ENCODE data around the gene NOTCH1. TPM values are rescaled to one million over a fixed set of nuclear protein-coding genes. Genes with fewer than 3 reads are reported as not detected.
"Not testable (repeated sequence)": the region's sequence is repeated elsewhere in the genome, so short reads cannot be mapped to it uniquely, and the experiment has no call there.

NOTCH1 gene
- total RNA-seq, 1 donor from 2014 or later, result 34.1 TPM

DNA sequence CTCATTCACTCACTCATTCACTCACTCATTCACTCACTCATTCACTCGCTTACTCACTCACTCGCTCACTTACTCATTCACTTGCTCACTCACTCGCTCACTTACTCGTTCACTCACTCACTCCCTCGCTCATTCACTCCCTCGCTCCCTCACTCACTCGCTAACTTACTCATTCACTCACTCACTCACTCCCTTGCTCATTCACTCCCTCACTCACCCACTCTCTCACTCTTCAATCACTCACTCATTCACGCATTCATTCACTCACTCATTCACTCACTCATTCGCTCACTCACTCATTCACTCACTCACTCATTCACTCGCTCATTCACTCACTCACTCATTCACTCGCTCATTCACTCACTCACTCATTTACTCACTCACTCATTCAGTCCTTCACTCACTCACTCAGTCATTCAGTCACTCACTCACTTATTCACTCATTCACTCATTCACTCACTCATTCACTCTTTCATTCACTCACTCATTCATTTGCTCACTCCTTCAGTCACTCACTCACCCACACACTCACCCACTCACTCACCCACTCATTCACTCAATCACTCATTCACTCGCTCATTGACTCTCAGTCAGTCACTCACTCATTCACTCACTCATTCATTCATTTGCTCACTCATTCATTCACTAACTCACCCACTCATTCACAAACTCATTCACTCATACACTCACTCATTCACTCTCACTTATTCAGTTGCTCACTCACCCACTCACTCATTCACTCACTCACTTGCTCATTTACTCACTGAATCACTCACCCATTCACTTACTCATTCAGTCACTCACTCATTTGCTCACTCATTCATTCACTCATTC lies 36.0 kb upstream of the NOTCH1 start:
- no peak for TF ChIP-seq EZH2 (IDR thresholded peaks at IDR 0.05; ENCODE audit: insufficient read depth, low read length)
- TF ChIP-seq, protein P1, sequence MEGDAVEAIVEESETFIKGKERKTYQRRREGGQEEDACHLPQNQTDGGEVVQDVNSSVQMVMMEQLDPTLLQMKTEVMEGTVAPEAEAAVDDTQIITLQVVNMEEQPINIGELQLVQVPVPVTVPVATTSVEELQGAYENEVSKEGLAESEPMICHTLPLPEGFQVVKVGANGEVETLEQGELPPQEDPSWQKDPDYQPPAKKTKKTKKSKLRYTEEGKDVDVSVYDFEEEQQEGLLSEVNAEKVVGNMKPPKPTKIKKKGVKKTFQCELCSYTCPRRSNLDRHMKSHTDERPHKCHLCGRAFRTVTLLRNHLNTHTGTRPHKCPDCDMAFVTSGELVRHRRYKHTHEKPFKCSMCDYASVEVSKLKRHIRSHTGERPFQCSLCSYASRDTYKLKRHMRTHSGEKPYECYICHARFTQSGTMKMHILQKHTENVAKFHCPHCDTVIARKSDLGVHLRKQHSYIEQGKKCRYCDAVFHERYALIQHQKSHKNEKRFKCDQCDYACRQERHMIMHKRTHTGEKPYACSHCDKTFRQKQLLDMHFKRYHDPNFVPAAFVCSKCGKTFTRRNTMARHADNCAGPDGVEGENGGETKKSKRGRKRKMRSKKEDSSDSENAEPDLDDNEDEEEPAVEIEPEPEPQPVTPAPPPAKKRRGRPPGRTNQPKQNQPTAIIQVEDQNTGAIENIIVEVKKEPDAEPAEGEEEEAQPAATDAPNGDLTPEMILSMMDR (IDR thresholded peaks at IDR 0.05; ENCODE audit: insufficient read depth, low read depth, low read length), result no peak
- Histone ChIP-seq H3K4me2 (ENCODE audit: low read length) (no peak overlapping the region), H3K4me3 (ENCODE audit: insufficient read depth, low read depth, low read length) (no peak overlapping the region), H3K9ac (ENCODE audit: low read length) (no peak overlapping the region), H2AFZ (ENCODE audit: low read depth, low read length) (no peak overlapping the region), H3K27ac (ENCODE audit: low read depth, low read length) (no peak overlapping the region), H3K9me3 (ENCODE audit: insufficient read depth, low read depth, low read length) (peaks cover 4% of the 10 kb centered on the region), H3K79me2 (ENCODE audit: insufficient read depth, low read length) (no peaks in the 10 kb centered on the region), H3K4me1 (ENCODE audit: insufficient read depth, low read length) (no peaks in the 10 kb centered on the region), H3K36me3 (ENCODE audit: insufficient read depth, low read length) (no peaks in the 10 kb centered on the region), H3K27me3 (ENCODE audit: insufficient read depth, low read length) (no peaks in the 10 kb centered on the region), H4K20me1 (ENCODE audit: insufficient read depth, low read length) (no peaks in the 10 kb centered on the region)
- Mint-ChIP-seq H3K36me3 (ENCODE audit: low read depth, unreplicated experiment) (no peaks in the 10 kb centered on the region), H3K4me3 (ENCODE audit: unreplicated experiment) (no peak overlapping the region), H3K4me1 (ENCODE audit: low read depth, unreplicated experiment) (peaks cover 6% of the 10 kb centered on the region), H3K27me3 (ENCODE audit: low read depth, unreplicated experiment) (peaks cover 3% of the 10 kb centered on the region), H3K27ac (ENCODE audit: unreplicated experiment) (no peak overlapping the region), H3K9me3 (ENCODE audit: unreplicated experiment) (no peaks in the 10 kb centered on the region)
- DNase-seq (ENCODE audit: low read depth), result no peak
- no peak for FAIRE-seq

DNA sequence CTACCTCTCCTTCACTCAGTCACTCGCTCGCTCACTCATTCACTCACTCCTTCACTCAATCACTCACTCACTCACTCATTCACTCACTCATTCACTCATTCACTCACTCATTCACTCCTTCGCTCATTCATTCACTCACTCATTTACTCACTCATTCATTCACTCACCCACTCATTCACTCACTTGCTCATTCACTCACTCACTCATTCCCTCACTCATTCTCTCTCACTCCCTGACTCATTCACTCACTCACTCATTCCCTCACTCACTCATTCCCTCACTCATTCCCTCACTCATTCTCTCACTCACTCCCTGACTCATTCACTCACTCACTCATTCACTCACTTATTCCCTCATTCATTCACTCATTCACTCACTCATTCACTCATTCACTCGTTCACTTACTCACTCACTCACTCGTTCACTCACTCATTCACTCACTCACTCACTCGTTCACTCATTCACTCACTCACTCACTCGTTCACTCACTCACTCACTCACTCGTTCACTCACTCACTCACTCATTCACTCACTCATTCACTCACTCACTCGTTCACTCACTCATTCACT lies 33.9 kb upstream of the NOTCH1 start:
- H3K4me3 ChIP-seq (ENCODE audit: insufficient read depth, low read depth, low read length); H3K9me3 ChIP-seq (ENCODE audit: insufficient read depth, low read depth, low read length); H3K36me3 ChIP-seq (ENCODE audit: insufficient read depth, low read length); FAIRE-seq; H3K36me3 Mint-ChIP-seq (ENCODE audit: low read depth, unreplicated experiment); DNase-seq (ENCODE audit: low read depth); H3K4me2 ChIP-seq (ENCODE audit: low read length); H3K27me3 ChIP-seq (ENCODE audit: insufficient read depth, low read length); H4K20me1 ChIP-seq (ENCODE audit: insufficient read depth, low read length); H3K4me1 Mint-ChIP-seq (ENCODE audit: low read depth, unreplicated experiment); H3K9ac ChIP-seq (ENCODE audit: low read length); H2AFZ ChIP-seq (ENCODE audit: low read depth, low read length); H3K27me3 Mint-ChIP-seq (ENCODE audit: low read depth, unreplicated experiment); H3K27ac Mint-ChIP-seq (ENCODE audit: unreplicated experiment); H3K4me1 ChIP-seq (ENCODE audit: insufficient read depth, low read length); H3K9me3 Mint-ChIP-seq (ENCODE audit: unreplicated experiment); H3K4me3 Mint-ChIP-seq (ENCODE audit: unreplicated experiment); H3K27ac ChIP-seq (ENCODE audit: low read depth, low read length); H3K79me2 ChIP-seq (ENCODE audit: insufficient read depth, low read length): not testable (repeated sequence)

DNA sequence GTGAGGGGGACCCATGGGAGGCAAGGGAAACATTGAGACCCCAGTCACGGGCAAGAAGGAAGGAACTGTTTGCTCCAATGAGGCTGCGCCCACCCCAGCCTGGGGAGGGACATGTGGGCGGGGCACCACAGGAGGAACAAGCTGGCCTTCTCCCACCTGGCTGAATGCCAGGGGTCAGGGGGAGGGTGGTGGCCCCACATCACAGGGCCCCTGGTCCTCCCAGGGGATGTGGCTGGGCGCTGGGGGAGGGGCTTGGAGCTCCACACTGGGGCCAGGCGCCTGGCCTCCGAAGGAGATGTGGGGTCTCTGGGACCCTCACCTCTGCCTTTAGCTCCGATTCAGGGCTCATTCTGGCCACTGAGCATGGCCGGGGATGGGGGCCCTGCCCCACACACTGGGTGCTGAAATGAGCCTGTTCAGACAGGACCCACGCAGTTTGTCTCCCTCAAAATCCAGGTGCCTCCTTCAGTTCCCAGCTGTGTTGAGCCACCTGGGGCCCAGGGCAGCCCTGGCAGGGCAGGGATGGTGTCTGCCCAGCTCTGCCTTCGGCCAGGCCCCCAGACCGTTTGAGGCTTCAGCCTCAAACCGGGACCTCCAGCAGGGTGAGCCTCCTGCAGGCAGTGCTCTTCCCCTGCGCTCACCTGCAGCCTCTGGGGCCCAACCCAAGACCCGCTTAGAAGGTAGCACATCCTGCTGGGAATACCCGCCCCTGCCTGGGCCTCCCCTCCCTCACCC lies 33.2 kb upstream of the NOTCH1 start:
- H3K27me3 ChIP-seq (ENCODE audit: insufficient read depth, low read length), result no peaks in the 10 kb centered on the region
- peaks cover 6% of the 10 kb centered on the region for H3K27me3 Mint-ChIP-seq (ENCODE audit: low read depth, unreplicated experiment)
- no peaks in the 10 kb centered on the region for H3K36me3 ChIP-seq (ENCODE audit: insufficient read depth, low read length)
- TF ChIP-seq EZH2 (IDR thresholded peaks at IDR 0.05; ENCODE audit: insufficient read depth, low read length), result no peak
- TF ChIP-seq, protein P1 (IDR thresholded peaks at IDR 0.05; ENCODE audit: insufficient read depth, low read depth, low read length), result no peak
- H3K4me1 ChIP-seq (ENCODE audit: insufficient read depth, low read length), result peaks cover 5% of the 10 kb centered on the region
- H3K9me3 Mint-ChIP-seq (ENCODE audit: unreplicated experiment), result no peaks in the 10 kb centered on the region
- no peak overlapping the region for H3K4me2 ChIP-seq (ENCODE audit: low read length)
- H3K4me3 ChIP-seq (ENCODE audit: insufficient read depth, low read depth, low read length), result no peak overlapping the region
- no peaks in the 10 kb centered on the region for H3K4me1 Mint-ChIP-seq (ENCODE audit: low read depth, unreplicated experiment)
- no peak overlapping the region for H2AFZ ChIP-seq (ENCODE audit: low read depth, low read length)
- H3K27ac Mint-ChIP-seq (ENCODE audit: unreplicated experiment), result no peak overlapping the region
- no peak overlapping the region for H3K9ac ChIP-seq (ENCODE audit: low read length)
- no peaks in the 10 kb centered on the region for H3K36me3 Mint-ChIP-seq (ENCODE audit: low read depth, unreplicated experiment)
- FAIRE-seq (no peak), DNase-seq (ENCODE audit: low read depth) (no peak)
- peaks cover 4% of the 10 kb centered on the region for H3K9me3 ChIP-seq (ENCODE audit: insufficient read depth, low read depth, low read length)
- no peaks in the 10 kb centered on the region for H3K79me2 ChIP-seq (ENCODE audit: insufficient read depth, low read length)
- H3K4me3 Mint-ChIP-seq (ENCODE audit: unreplicated experiment), result no peak overlapping the region
- no peak overlapping the region for H3K27ac ChIP-seq (ENCODE audit: low read depth, low read length)
- no peaks in the 10 kb centered on the region for H4K20me1 ChIP-seq (ENCODE audit: insufficient read depth, low read length)
